Posterior cingulate gyrus (tissue), 11 donors: ENCODE data around the gene SDHAF4.
"Not testable (repeated sequence)": the region's sequence is repeated elsewhere in the genome, so short reads cannot be mapped to it uniquely, and the experiment has no call there.

ENCODE experiments used
- DNase-seq, 10 donors: peaks; one replicate each; pipeline versions ENCODE4 v3.0.0 to v3.0.0-alpha.2; 2020 to 2021; ENCODE audit warnings: mixed read lengths in 3 of 10
- intact Hi-C: fragments of 100-400 bp; cut with DNase I; formaldehyde crosslinking; loops from one replicate; pipeline ENCODE4 v1.15.1; 2023

SDHAF4 gene

DNA sequence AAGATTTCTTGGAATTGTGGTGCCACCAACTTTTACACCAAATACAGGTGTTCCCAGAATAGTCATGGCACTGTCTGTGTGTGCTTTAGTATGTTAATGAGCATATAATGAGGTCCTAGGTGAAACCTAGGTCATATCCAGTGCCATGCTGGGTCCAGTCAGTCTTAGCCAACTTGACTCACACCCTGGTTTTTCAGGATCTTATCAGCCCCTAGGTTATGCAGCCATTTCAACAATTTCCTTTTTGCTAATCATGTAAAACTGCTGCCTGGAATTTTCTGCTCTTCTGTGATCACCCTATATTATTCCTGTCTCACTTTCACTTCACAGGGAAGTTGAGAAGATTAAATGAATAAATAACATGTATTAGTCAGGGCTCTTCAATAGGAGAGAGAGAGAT is 23.7 kb downstream of the SDHAF4 start:
- intact Hi-C loops = no loop called here
- DNase-seq = no peak

DNA sequence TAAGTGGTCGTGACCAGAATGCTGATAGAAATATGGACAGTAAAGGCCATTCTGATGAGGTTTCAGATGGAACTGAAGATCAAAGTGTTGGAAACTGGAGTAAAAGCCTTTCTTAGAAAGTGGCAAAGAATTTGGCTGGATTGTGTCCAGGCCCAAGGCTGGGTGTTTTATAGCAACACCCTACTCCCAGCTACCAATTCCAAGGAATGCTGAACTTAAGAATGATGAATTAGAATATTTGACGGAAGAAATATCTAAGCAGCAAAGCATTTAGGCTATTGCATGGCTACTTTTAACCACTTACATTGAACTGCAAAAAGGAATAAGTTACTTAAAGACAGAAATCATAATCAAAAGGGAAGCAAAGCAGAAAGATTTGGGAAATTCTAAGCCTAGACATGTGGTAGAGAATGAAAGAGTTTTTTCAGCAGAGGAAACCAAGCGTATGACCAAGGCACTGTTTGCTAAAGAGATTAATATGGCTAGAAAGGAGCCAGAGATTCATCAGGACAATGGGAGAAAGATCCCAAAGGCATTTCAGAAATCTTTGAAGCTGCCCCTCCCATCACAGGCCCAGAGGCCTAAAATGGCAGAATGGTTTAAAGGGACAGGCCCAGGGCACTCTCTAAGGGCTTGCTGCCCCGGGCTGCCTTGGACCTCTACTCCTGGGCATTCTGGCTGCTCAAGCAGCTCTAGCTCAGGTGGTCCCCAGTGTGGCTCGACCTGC is 25.8 kb downstream of the SDHAF4 start:
- intact Hi-C loops = no loop called here
- no peak for DNase-seq

DNA sequence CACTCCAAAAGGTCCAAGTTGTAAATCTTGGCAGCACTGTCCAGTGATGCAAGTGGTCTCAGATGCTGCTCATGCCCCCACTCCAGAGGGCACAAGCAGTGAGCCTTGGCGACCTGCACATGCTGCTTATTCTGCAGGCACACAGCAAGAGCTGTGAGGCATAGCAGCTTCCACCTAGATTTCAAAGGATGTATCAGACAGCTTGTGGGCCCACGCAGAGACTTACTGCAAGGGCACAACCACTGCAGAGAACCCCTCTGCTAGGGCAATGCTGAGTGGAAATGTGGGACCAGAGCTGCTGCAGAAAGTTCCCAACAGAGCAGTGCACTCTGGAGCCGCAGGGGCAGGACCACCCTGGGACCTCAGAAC is 26.4 kb downstream of the SDHAF4 start:
- DNase-seq = no peak
- intact Hi-C loops = no loop called here

DNA sequence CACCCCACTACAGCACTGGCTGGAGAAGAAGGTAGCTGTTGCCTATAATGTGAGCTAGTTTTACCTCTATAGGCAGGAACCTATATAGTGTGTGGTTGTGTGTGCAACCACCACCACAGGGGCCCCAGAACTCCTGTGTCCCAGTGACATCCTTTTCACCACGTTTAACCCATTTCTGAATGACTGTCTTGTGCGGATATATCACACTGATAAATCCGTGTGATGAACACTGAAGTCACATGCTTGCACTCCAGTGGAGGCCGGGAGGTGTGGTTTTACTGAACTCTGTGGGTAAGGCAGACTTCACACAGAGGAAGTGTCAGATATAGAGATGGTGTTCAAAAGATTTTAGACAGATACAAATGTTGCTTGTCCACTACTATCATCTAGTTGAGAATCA is 32.5 kb downstream of the SDHAF4 start:
- no peak for DNase-seq
- intact Hi-C loops = no loop called here

DNA sequence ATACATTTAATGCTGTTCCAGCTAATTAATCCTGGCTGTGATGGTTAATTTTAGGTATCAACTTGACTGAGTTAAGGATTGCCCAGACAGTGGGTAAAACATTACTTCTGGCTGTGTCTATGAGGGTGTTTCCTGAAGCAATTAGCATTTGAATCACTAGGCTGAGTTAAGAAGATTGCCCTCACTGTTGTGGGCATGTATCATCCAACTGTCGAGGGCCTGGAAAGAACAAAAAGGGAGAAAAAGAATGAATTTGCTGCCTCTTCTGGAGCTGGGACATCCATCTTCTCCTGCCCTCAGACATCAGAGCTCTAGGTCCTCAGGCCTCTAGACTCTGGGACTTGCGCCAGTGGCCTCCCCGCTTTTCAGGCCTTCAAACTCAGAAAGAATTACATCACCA is 34.3 kb downstream of the SDHAF4 start:
- intact Hi-C loops = no loop called here
- DNase-seq = no peak

DNA sequence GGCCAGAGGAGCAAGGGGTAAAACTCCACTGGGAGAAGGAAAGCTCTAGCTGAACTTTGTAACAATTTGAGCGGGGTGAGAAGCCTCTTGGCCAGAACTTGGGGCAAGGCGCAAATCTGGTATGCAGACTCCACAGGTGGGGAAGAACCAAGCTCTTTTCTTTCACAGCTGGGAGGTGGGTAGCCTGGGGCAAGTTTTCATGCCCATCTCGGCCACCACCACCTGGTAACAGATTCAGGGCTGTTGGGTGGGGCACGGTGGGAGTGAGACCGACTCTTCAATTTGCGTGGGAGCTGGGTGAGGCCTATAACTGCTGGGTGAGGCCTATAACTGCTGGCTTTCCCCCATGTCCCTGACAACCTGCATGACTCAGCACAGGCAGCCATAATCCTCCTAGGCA is 37.5 kb downstream of the SDHAF4 start:
- DNase-seq = no peak
- intact Hi-C loops = loop anchor here (2.0 kb wide), 1 partner anchor 51 kb away; no protein-coding TSS in a partner anchor

DNA sequence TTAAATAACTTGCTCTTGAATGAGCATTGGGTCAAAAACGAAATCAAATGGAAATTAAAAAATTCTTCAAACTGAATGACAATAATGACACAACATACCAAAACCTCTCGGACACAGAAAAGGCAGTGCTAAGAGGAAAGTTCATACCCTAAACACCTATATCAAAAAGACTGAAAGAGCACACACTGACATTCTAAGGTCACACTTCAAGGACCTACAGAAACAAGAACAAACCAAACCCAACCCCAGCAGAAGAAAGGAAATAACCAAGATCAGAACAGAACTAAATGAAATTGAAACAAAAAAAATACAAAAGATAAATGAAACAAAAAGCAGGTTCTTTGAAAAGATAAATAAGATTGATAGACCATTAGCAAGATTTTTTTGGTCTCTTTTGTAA is 40.6 kb downstream of the SDHAF4 start:
- intact Hi-C loops, DNase-seq: not testable (repeated sequence)

DNA sequence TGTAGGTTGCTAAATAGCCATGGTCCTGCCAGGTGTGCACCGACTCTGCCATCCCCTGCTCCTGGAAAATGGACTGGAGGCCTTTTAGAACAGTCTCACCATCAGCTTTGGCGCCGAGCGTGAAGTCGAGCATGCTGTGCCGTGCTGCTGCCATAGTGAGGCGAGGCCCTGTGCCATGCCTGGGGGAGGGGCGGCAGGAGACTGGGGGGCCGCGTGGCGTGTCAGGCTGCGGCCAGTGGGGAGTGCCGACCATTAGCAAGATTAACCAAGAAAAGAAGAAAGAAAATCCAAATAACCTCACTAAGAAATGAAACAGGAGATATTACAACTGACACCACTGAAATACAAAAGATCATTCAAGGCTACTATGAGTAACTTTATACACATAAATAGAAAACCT is 42.5 kb downstream of the SDHAF4 start:
- DNase-seq, intact Hi-C loops: not testable (repeated sequence)

DNA sequence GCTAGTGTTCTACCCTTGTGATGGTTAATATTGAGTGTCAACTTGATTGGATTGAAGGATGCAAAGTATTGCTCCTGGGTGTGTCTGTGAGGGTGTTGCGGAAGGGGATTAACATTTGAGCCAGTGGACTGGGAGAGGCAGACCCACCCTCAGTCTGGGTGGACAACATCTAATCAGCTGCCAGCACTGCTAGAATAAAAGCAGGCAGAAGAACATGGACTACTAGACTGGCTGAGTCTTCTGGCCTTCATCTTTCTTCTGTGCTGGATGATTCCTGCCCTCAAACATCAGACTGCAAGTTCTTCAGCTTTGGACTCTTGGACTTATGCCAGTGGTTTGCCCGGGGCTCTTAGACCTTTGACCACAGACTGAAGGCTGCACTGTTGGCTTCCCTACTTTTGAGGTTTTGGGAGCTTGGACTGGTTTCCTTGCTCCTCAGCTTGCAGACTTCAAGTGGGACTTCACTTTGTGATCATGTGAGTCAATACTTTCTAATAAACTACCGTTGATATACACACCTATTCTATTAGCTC is 50.1 kb downstream of the SDHAF4 start:
- DNase-seq = no peak

DNA sequence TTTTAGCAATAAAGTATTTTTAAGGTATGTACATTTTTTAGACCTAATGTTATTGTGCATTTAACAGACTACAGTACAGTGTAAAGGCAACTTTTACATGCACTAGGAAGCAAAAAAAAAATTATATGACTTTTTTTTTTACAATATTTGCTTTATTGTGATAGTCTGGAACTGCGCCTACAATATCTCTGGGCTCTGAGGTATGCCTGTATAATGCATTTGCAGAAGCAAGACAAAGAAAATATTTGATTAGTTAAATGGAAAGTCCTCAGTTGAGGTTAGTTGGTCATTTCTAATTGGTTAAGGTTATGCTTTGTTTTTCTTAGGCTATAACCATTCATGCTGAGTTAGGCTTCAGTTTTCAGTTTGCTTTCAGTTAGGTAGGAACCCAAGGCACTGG is 54.0 kb downstream of the SDHAF4 start:
- no peak for DNase-seq
- intact Hi-C loops = no loop called here

More for the DNA sequence above, 50.1 kb downstream of the SDHAF4 start:
- intact Hi-C loops = no loop called here

DNA sequence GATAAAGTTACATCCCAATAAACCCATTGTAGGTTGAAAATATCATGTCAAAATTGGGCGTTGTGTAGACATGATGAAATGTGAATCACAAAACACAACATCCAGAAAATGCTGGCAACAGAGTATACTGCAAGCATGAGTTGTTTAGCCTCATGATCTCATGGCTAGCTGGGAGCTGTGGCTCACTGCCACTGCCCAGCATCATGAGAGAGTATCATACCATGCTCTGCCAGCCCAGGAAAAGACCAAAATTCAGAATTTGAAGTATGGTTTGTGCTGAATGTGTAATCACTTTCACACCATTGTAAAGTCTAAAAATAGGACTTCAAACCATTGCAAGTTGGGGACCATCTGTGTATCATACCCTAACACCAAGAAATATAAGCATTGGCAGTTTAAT is 55.7 kb downstream of the SDHAF4 start:
- DNase-seq = peak in 2 of 10 donors; percentile 28 to 80
- intact Hi-C loops = no loop called here

DNA sequence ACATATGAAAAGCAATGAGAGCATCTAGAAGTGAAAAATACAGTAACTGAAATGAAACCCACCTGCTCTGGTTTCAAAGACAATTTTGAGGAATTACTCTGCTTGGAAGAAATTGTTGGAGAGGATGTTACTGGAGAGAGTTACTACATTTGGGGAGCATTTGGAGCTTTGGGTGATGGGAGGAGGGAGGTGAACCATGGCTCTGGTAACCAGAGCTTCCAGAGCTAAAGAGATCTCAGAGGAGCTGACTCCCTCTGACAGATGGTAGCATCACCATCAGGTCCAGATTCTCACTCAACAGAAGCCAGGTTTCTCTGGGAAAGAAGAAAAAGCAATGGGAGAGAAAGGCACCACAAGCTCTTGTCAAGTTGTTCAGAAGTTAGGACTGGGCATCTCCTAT is 58.7 kb downstream of the SDHAF4 start:
- no peak for DNase-seq
- intact Hi-C loops = no loop called here

DNA sequence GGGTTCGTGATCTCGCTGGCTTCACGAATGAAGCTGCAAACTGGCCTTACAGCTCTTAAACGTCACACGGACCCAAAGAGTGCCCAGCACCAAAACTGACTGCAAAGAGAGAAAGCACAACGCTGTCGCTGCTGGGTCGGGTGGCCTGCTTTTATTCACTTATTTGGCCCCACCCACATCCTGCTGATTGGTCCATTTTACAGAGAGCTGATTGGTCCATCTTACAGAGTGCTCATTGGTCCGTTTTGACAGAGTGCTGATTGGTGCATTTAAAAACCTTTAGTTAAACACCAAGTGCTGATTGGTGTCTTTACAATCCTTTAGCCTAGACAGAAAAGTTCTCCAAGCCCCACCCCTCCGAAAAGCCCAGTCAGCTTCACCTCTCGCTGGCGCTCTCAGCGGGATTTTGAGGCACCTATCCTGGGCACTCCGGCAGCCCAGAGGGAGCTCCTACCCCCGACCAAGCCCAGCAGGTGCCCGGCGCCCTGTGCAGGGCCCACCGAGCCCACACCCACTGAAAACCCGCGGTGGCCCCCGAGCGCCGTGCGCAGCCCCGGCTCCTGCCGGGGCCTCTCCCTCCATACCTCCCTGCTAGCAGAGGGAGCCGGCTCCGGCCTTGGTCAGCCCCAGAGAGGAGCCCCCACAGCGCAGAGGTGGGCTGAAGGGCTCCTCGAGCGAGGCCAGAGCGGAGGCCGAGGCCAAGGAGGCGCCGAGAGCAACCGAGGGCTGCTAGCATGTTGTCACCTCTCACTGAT is 60.9 kb downstream of the SDHAF4 start:
- no peak for DNase-seq
- intact Hi-C loops = no loop called here

DNA sequence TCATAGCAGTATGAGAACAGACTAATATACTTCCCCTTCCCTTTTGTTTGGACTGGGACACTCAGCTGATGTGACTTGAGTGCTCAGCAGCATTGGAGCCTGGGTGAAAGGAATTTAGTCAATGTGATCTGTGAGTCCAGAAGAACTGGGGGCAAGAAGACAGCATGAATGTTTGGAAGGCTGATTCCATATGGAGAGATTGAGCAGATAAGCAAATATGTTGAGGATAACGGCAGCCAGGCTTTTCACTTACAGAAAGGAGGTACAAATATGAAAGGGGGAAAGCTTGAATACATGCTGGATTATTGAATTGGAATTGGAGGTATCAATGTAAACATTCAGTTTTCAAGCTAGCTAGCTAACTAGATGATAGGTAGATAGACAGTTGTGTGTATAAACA is 63.2 kb downstream of the SDHAF4 start:
- no peak for DNase-seq
- intact Hi-C loops = no loop called here

DNA sequence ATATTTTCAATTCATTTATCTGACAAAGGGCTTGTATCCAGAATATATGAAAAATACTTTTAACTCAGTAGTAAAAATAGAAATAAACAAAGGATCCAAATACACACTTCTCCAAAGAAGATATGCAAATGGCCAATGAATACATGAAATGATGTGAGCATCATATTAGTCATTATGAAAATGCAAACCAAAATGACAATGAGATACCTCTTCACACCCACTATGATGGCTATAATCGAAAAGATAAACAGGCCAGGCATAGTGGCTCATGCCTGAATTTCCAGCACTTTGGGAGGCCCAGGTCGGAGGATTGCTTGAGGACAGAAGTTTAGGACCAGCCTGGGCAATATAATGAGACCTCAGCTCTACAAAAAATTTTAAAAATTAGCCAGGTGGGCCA is 67.1 kb downstream of the SDHAF4 start:
- intact Hi-C loops = no loop called here
- DNase-seq = no peak

DNA sequence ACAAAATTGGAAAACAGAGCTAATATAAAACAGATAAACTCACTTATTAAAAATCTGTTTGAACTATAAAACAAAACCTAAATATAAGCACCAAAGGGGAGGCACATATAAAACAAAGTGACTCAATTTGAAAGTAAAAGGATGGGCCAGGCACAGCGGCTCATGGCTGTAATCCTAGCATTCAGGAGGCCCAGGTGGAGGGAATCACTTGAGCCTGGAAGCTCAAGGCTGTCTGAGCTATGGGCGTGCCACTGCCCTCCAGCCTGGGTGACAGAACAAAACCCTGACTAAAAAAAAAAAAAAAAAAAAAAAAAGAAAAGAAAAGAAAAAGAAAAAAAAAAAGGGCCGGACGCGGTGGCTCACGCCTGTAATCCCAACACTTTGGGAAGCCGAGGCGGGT is 69.9 kb downstream of the SDHAF4 start:
- intact Hi-C loops = no loop called here
- DNase-seq = no peak

DNA sequence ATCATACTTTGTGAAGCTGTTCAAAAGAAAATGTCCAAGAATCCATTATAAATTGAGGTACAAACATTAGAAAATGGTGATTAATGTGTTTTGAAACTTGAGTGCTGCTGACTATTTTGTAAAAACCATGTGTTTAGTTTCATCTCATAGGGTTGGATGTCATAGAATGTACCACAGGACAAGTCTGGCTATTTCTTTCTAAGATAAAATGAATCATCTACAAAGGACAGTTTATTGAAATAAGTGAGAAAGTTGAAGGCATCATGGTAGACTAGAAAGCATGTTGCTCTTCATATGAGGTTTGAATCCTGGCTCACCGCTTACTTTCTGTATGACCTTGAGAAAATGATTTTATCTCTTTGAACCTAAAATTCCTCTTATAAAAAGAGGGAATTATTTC is 71.7 kb downstream of the SDHAF4 start:
- intact Hi-C loops = no loop called here
- no peak for DNase-seq
